Brain microvascular endothelial cell (primary cell): ENCODE data around the gene PRC1.

Source experiments
- DNase-seq: peaks from one replicate; pipeline ENCODE4 v3.0.0-alpha.2; 2020
- H3K27ac ChIP-seq: fragments of 250-450 bp; sonication (Bioruptor Pico); 2 replicates; pipeline ENCODE4 v1.5.1; 2020; ENCODE audit warnings: mild to moderate bottlenecking, moderate library complexity
- H3K27me3 ChIP-seq: fragments of 250-450 bp; sonication (Bioruptor Pico); replicated peaks from 2 replicates; pipeline ENCODE4 v1.5.1; 2020; ENCODE audit warnings: mild to moderate bottlenecking
- H3K36me3 ChIP-seq: fragments of 250-450 bp; sonication (Bioruptor Pico); replicated peaks from 2 replicates; pipeline ENCODE4 v1.5.1; 2020; ENCODE audit warnings: mild to moderate bottlenecking
- H3K4me3 ChIP-seq: 2 replicates; pipeline ENCODE4 v1.5.1; 2011; ENCODE audit warnings: low read depth, mild to moderate bottlenecking, control low read depth, low read length, moderate library complexity
- in situ Hi-C: cut with HindIII; loops from 2 replicates; pipeline ENCODE4 v1.10.0; 2017; ENCODE audit warnings: low sequenced_read_pairs, low pct_ligation_motif_present
- TF ChIP-seq, protein P1 (sequence below): IDR thresholded peaks from 2 replicates; pipeline ENCODE4 v1.5.1; 2011; ENCODE audit warnings: low read depth, mild to moderate bottlenecking, moderate library complexity, low read length, control low read depth, inconsistent platforms; ENCODE audit errors: missing control alignments

PRC1 gene

DNA sequence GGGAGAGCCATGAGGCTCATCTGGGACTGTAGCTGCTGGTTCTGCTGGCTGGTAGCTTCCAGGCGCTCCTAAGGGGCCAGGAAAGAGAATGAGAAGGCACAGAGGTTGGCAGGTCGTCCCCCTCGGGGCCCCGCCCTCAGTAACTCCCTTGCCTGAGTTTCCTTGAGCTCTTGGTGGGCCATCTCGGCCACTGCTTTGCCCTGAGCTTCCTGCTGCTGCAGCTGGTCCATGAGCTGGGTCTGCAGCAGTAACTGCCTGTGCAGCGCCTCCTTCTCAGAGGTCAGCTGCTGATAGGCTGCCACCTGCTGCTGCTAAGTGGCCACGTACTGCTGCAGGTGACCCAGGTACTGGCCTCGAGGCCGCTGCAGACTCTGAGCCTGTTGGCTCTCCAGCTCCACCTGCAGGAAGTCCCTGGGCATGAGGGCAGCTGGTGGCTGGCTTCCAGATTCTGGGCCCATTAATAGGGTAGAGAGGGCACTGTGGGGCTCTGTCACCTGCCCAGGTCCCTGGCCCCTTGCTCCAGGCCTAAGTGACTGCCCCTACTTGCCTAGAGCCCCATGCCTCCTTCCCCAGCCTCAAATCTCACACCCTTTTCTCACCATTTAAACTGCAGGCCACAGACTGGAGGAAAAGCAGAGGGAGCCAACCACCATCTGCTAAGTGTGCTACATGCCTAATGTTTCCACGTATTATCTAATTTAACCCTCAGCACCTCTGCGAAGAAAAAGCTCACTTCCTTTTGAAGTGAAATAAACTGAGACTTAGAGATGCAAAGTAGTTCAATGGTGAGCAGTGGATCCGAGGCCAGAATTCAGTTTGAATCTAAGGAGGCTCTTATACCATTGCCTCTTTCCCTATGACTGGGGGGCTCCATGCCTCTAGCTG lies 38.8 kb upstream of the PRC1 start:
- H3K4me3 ChIP-seq = no peak overlapping the region
- in situ Hi-C loops = no loop called here
- TF ChIP-seq, protein P1, sequence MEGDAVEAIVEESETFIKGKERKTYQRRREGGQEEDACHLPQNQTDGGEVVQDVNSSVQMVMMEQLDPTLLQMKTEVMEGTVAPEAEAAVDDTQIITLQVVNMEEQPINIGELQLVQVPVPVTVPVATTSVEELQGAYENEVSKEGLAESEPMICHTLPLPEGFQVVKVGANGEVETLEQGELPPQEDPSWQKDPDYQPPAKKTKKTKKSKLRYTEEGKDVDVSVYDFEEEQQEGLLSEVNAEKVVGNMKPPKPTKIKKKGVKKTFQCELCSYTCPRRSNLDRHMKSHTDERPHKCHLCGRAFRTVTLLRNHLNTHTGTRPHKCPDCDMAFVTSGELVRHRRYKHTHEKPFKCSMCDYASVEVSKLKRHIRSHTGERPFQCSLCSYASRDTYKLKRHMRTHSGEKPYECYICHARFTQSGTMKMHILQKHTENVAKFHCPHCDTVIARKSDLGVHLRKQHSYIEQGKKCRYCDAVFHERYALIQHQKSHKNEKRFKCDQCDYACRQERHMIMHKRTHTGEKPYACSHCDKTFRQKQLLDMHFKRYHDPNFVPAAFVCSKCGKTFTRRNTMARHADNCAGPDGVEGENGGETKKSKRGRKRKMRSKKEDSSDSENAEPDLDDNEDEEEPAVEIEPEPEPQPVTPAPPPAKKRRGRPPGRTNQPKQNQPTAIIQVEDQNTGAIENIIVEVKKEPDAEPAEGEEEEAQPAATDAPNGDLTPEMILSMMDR = peak; percentile 74
- no peaks in the 10 kb centered on the region for H3K27me3 ChIP-seq
- no peak for DNase-seq
- H3K27ac ChIP-seq = no peak overlapping the region
- H3K36me3 ChIP-seq = no peaks in the 10 kb centered on the region

DNA sequence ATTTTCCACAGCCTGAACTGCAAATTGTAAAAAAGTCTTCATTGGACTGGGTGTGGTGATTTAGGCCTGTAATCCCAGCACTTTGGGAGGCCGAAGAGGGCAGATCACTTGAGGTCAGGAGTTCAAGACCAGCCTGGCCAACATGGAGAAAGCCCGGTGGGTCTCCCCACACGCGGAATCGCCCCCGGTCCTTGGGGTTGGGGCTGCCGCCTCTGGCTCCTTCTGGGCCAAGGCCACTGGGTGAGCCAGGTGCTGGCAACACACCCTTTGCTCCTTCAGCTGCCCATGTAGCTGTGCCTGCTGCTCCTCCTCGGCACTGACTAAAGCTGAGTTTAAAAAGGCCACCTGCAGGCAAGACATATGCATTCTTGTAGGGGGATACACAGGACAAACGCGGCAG lies 37.5 kb upstream of the PRC1 start:
- in situ Hi-C loops = no loop called here
- DNase-seq = no peak
- Histone ChIP-seq H3K27ac (no peak overlapping the region), H3K36me3 (no peaks in the 10 kb centered on the region), H3K27me3 (no peaks in the 10 kb centered on the region), H3K4me3 (no peak overlapping the region)
- TF ChIP-seq, protein P1 = no peak

GRCh38 chr15:91027677-91028076 lies 33.3 kb upstream of the PRC1 start:
- H3K27me3 ChIP-seq = no peaks in the 10 kb centered on the region
- no peak overlapping the region for H3K4me3 ChIP-seq
- H3K36me3 ChIP-seq = no peaks in the 10 kb centered on the region
- TF ChIP-seq, protein P1 = no peak
- DNase-seq = no peak
- no peak overlapping the region for H3K27ac ChIP-seq
- in situ Hi-C loops = no loop called here

- TF ChIP-seq, protein P1 = no peak
- H3K27ac ChIP-seq = no peak overlapping the region
- H3K36me3 ChIP-seq = no peaks in the 10 kb centered on the region
- in situ Hi-C loops = no loop called here
- H3K4me3 ChIP-seq = no peak overlapping the region
- no peaks in the 10 kb centered on the region for H3K27me3 ChIP-seq
- DNase-seq = no peak
These were observed 29.4 kb upstream of the PRC1 start for GRCh38 chr15:91023720-91024119.

GRCh38 chr15:91022832-91023129 lies 28.4 kb upstream of the PRC1 start:
- Histone ChIP-seq H3K4me3 (peak overlapping the region; percentile 97), H3K36me3 (no peaks in the 10 kb centered on the region), H3K27me3 (no peaks in the 10 kb centered on the region), H3K27ac (peak overlapping the region; percentile 47)
- TF ChIP-seq, protein P1 = no peak
- in situ Hi-C loops = no loop called here
- DNase-seq = no peak
